Ishikawa (cell line): ENCODE measurements around the gene PDE10A.

Experiments used
- CEBPB ChIP-seq: IDR thresholded peaks from 2 replicates; pipeline ENCODE4 v1.6.1; 2012
- CREB1 ChIP-seq: IDR thresholded peaks from 2 replicates; pipeline ENCODE4 v1.6.1; 2012; ENCODE audit warnings: low read depth
- EGR1 ChIP-seq: IDR thresholded peaks from 2 replicates; pipeline ENCODE4 v1.6.1; 2012
- EP300 ChIP-seq: IDR thresholded peaks from 2 replicates; pipeline ENCODE4 v1.6.1; 2012; ENCODE audit warnings: borderline replicate concordance
- FOXM1 ChIP-seq: IDR thresholded peaks from 2 replicates; pipeline ENCODE4 v1.6.1; 2012; ENCODE audit warnings: low read depth, borderline replicate concordance
- MAX ChIP-seq: IDR thresholded peaks from 2 replicates; pipeline ENCODE4 v1.6.1; 2012
- NFIC ChIP-seq: IDR thresholded peaks from 2 replicates; pipeline ENCODE4 v1.6.1; 2012
- RAD21 ChIP-seq: IDR thresholded peaks from 2 replicates; pipeline ENCODE4 v1.6.1; 2012; ENCODE audit warnings: low read depth
- REST ChIP-seq: IDR thresholded peaks from 2 replicates; pipeline ENCODE4 v1.6.1; 2012; ENCODE audit warnings: low read depth, mild to moderate bottlenecking
- TAF1 ChIP-seq: IDR thresholded peaks from 2 replicates; pipeline ENCODE4 v1.6.1; 2012; ENCODE audit warnings: low read depth, mild to moderate bottlenecking
- TCF12 ChIP-seq: IDR thresholded peaks from 2 replicates; pipeline ENCODE4 v1.6.1; 2012; ENCODE audit warnings: low read depth
- TEAD4 ChIP-seq: IDR thresholded peaks from 2 replicates; pipeline ENCODE4 v1.6.1; 2012
- USF1 ChIP-seq: IDR thresholded peaks from 2 replicates; pipeline ENCODE4 v1.6.1; 2012
- YY1 ChIP-seq: IDR thresholded peaks from 2 replicates; pipeline ENCODE4 v1.6.1; 2012; ENCODE audit warnings: low read depth
- ZBTB7A ChIP-seq: IDR thresholded peaks from 2 replicates; pipeline ENCODE4 v1.6.1; 2012; ENCODE audit warnings: low read depth

Gene PDE10A

GRCh38 chr6:165390475-165390874, 272.6 kb downstream of the PDE10A start:
- TF ChIP-seq FOXM1 (no peak), USF1 (no peak), TEAD4 (no peak), EGR1 (no peak), REST (no peak), MAX (no peak), RAD21 (no peak), CEBPB (no peak), NFIC (no peak), CREB1 (no peak), YY1 (no peak), TCF12 (no peak), ZBTB7A (no peak), EP300 (no peak)

GRCh38 chr6:165389534-165389933, 273.5 kb downstream of the PDE10A start:
- no peak for TF ChIP-seq MAX
- TF ChIP-seq CEBPB = no peak
- no peak for TF ChIP-seq RAD21
- no peak for TF ChIP-seq ZBTB7A
- TF ChIP-seq FOXM1 = no peak
- TF ChIP-seq REST = no peak
- no peak for TF ChIP-seq EP300
- TF ChIP-seq EGR1 = no peak
- no peak for TF ChIP-seq YY1
- no peak for TF ChIP-seq TAF1
- TF ChIP-seq CREB1 = no peak
- no peak for TF ChIP-seq USF1

- TF ChIP-seq TEAD4 (no peak), TAF1 (no peak), RAD21 (no peak), ZBTB7A (no peak), MAX (no peak), USF1 (no peak), CREB1 (no peak), EGR1 (no peak)
These were observed 279.7 kb downstream of the PDE10A start for GRCh38 chr6:165383323-165383722.

GRCh38 chr6:165376100-165376499, 286.9 kb downstream of the PDE10A start:
- TF ChIP-seq EGR1 (no peak), CEBPB (no peak), USF1 (no peak)

- TF ChIP-seq TAF1 (no peak), TCF12 (no peak), NFIC (no peak), RAD21 (no peak), CREB1 (no peak), MAX (no peak), TEAD4 (no peak), FOXM1 (no peak), EGR1 (no peak), REST (no peak), CEBPB (no peak), USF1 (no peak), ZBTB7A (no peak), EP300 (no peak), YY1 (no peak)
These were observed 297.7 kb downstream of the PDE10A start for GRCh38 chr6:165365371-165365770.
